Breast epithelium (tissue), 3 donors: ENCODE measurements around the gene HEPN1.

Source experiments
- CTCF ChIP-seq, 3 donors: fragments of 450-650 bp; IDR thresholded peaks; one replicate each; pipeline ENCODE4 v1.5.1; 2016 to 2017; ENCODE audit warnings: antibody characterized with exemption in 3 of 3, mild to moderate bottlenecking in 3 of 3, moderate library complexity in 3 of 3
- POLR2A ChIP-seq: fragments of 450-650 bp; IDR thresholded peaks from one replicate; pipeline ENCODE4 v1.6.1; 2016; ENCODE audit warnings: antibody characterized with exemption, mild to moderate bottlenecking, moderate library complexity

- TF ChIP-seq POLR2A, result no peak
- no peak for TF ChIP-seq CTCF (IDR thresholded peaks at IDR 0.05)
Observed at GRCh38 chr11:124872741-124873140, 46.3 kb upstream of the HEPN1 start.
